ENCODE data around the gene EXOSC9.

GRCh38 chr4:121758925-121759568 lies 42.1 kb upstream of the EXOSC9 start:
- TF ChIP-seq EZH2 (IDR thresholded peaks at IDR 0.05) (no peak), POLR2AphosphoS5 (IDR thresholded peaks at IDR 0.05; ENCODE audit: borderline replicate concordance, low read depth, low read length) (no peak)
